Panc1 (cell line): Measurements from ENCODE around the gene C1orf216. TPM values are rescaled to one million over a fixed set of nuclear protein-coding genes. Genes with fewer than 3 reads are reported as not detected.
"Not testable (repeated sequence)": the region's sequence is repeated elsewhere in the genome, so short reads cannot be mapped to it uniquely, and the experiment has no call there.

Source experiments
- ATAC-seq: fragments of 200-7000 bp; cut with Tn5 transposase; 2 replicates; pipeline ENCODE4 v1.9.1; 2020; ENCODE audit warnings: mild to moderate bottlenecking, moderate library complexity
- BruUV-seq: library from RNA; stranded (reverse); fragments of 400-500 nt; replicated peaks from 2 replicates; lab custom pipeline; 2021; lab: Mats Ljungman, UMichigan
- CTCF ChIA-PET: fragments of 300-600 bp; sonication (Branson Sonifier 250); formaldehyde crosslinking; loops from one replicate; lab custom pipeline; 2022; ENCODE audit warnings: antibody characterized with exemption; lab: Charles Lee
- POLR2A ChIA-PET: fragments of 300-600 bp; sonication (Branson Sonifier 250); formaldehyde crosslinking; loops from one replicate; lab custom pipeline; 2022; ENCODE audit warnings: antibody characterized with exemption; lab: Charles Lee
- DNase-seq: peaks from one replicate; pipeline ENCODE4 v3.0.0-alpha.2; 2010; ENCODE audit warnings: low read depth, low spot score
- H3K27ac ChIP-seq: 2 replicates; pipeline ENCODE4 v1.5.1; 2011; ENCODE audit warnings: mild to moderate bottlenecking, low read length, inconsistent platforms
- H3K27me3 ChIP-seq: fragments of 200-500 bp; sonication (Bioruptor generic); 2 replicates; pipeline ENCODE4 v1.6.0; 2014; ENCODE audit warnings: low read length, inconsistent platforms; ENCODE audit not compliant: control insufficient read depth, insufficient read depth
- H3K36me3 ChIP-seq: fragments of 200-500 bp; sonication (Bioruptor generic); 2 replicates; pipeline ENCODE4 v1.5.1; 2014; ENCODE audit warnings: inconsistent platforms, mild to moderate bottlenecking, low read length, moderate library complexity; ENCODE audit not compliant: control insufficient read depth, insufficient read depth
- H3K4me1 ChIP-seq: 2 replicates; pipeline ENCODE4 v1.5.1; 2011; ENCODE audit warnings: inconsistent platforms, mild to moderate bottlenecking, low read length, moderate library complexity; ENCODE audit not compliant: control insufficient read depth, insufficient read depth
- H3K4me3 ChIP-seq, 2 experiments: 2 replicates each; pipeline ENCODE4 v1.5.1; 2011 to 2012; ENCODE audit warnings: low read depth in 2 of 2, low read length in 2 of 2, mild to moderate bottlenecking in 2 of 2, inconsistent platforms in 1 of 2, moderate library complexity in 1 of 2
- H3K9me3 ChIP-seq: fragments of 200-500 bp; sonication (Bioruptor generic); 2 replicates; pipeline ENCODE4 v1.5.1; 2014; ENCODE audit warnings: low read depth, mild to moderate bottlenecking, inconsistent platforms, low read length, moderate library complexity; ENCODE audit not compliant: control insufficient read depth, insufficient read depth
- CTCF ChIP-seq: fragments of 450-650 bp; IDR thresholded peaks from 2 replicates; pipeline ENCODE4 v1.5.1; 2017; ENCODE audit warnings: mild to moderate bottlenecking
- POLR2AphosphoS5 ChIP-seq: IDR thresholded peaks from 2 replicates; pipeline ENCODE4 v1.6.1; 2012; ENCODE audit warnings: mild to moderate bottlenecking, low read depth, low read length, moderate library complexity
- SIN3A ChIP-seq: IDR thresholded peaks from 2 replicates; pipeline ENCODE4 v1.6.1; 2012; ENCODE audit warnings: low read depth, mild to moderate bottlenecking, low read length, moderate library complexity, borderline replicate concordance; ENCODE audit not compliant: insufficient read depth
- TCF7L2 ChIP-seq: IDR thresholded peaks from 2 replicates; pipeline ENCODE4 v1.6.1; 2011; ENCODE audit warnings: mild to moderate bottlenecking, low read depth, low read length, inconsistent platforms
- in situ Hi-C: cut with HindIII; loops from 2 replicates; pipeline ENCODE4 v1.10.0; 2016; ENCODE audit warnings: low sequenced_read_pairs, low pct_unique_long_range_greater_than_20kb
- intact Hi-C: fragments of 100-400 bp; cut with micrococcal nuclease; formaldehyde crosslinking; loops from one replicate; pipeline ENCODE4 v1.10.0; 2022; ENCODE audit not compliant: unreplicated experiment
- total RNA-seq: library from RNA; stranded (reverse); gene quantifications from one replicate; pipeline ENCODE4 v1.2.1, GENCODE V29; 2021; ENCODE audit not compliant: unreplicated experiment
- TF ChIP-seq, protein P1 (sequence below), 2 experiments: IDR thresholded peaks; 2 replicates each; pipeline ENCODE4 v1.6.1; 2011 to 2012; ENCODE audit warnings: low read depth in 2 of 2, control low read depth in 1 of 2, low read length in 1 of 2, mild to moderate bottlenecking in 1 of 2, moderate library complexity in 1 of 2; ENCODE audit not compliant: insufficient read depth in 1 of 2

C1orf216 gene
- total RNA-seq, 1 experiment from 2014 or later: 28.0 TPM

GRCh38 chr1:35714921-35715567 lies 3.6 kb downstream of the C1orf216 start:
- ChIA-PET CTCF (interaction anchor here (0.5 to 1.8 kb wide), 8 partner anchors 8 to 150 kb away, joined by 3 to 9 read pairs (median 4); no protein-coding TSS in a partner anchor), POLR2A (interaction anchor here (0.6 to 1.0 kb wide), 2 partner anchors 17 to 54 kb away, joined by 3 to 4 read pairs; no protein-coding TSS in a partner anchor)
- TF ChIP-seq, protein P1, sequence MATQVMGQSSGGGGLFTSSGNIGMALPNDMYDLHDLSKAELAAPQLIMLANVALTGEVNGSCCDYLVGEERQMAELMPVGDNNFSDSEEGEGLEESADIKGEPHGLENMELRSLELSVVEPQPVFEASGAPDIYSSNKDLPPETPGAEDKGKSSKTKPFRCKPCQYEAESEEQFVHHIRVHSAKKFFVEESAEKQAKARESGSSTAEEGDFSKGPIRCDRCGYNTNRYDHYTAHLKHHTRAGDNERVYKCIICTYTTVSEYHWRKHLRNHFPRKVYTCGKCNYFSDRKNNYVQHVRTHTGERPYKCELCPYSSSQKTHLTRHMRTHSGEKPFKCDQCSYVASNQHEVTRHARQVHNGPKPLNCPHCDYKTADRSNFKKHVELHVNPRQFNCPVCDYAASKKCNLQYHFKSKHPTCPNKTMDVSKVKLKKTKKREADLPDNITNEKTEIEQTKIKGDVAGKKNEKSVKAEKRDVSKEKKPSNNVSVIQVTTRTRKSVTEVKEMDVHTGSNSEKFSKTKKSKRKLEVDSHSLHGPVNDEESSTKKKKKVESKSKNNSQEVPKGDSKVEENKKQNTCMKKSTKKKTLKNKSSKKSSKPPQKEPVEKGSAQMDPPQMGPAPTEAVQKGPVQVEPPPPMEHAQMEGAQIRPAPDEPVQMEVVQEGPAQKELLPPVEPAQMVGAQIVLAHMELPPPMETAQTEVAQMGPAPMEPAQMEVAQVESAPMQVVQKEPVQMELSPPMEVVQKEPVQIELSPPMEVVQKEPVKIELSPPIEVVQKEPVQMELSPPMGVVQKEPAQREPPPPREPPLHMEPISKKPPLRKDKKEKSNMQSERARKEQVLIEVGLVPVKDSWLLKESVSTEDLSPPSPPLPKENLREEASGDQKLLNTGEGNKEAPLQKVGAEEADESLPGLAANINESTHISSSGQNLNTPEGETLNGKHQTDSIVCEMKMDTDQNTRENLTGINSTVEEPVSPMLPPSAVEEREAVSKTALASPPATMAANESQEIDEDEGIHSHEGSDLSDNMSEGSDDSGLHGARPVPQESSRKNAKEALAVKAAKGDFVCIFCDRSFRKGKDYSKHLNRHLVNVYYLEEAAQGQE (IDR thresholded peaks at IDR 0.05; ENCODE audit: insufficient read depth in 1 of 2, low read depth in 2 of 2, low read length in 1 of 2): no peak
- TF ChIP-seq POLR2AphosphoS5 (no peak), SIN3A (no peak), CTCF (no peak), TCF7L2 (no peak)
- ATAC-seq (no peak), DNase-seq (no peak)
- intact Hi-C loops (loop anchor here (5.0 kb wide), 1 partner anchor 73 kb away; the partner anchor contains the start of gene PSMB2), in situ Hi-C loops (no loop called here)
- H3K27me3 ChIP-seq: no peaks in the 10 kb centered on the region
- peaks cover 3% of the 10 kb centered on the region; the same call in 1 of the 2 replicates for H3K36me3 ChIP-seq
- H3K4me1 ChIP-seq: peaks cover 7% of the 10 kb centered on the region
- no TSS peak for BruUV-seq
- no peak overlapping the region for H3K4me3 ChIP-seq
- H3K27ac ChIP-seq: no peak overlapping the region
- H3K9me3 ChIP-seq: no peaks in the 10 kb centered on the region

DNA sequence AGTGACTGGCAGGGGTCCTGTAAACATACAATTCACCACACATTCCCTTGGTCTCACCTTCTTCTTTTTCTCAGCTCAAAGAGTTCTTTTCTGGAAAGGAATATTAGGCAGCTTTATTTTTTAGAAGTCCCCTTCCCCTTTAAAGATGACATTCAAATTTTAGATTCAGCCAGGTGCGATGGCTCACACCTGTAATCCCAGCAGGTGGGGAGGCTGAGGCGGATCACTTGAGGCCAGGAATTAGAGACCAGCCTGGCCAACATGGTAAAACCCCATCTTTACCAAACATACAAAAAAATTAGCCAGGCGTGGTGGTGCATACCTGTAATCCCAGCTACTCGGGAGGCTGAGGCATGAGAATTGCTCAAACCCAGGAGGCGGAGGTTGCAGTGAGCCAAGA lies 7.6 kb downstream of the C1orf216 start:
- POLR2A ChIA-PET: interaction anchor here (0.7 kb wide), 1 partner anchor 94 kb away, joined by 4 read pairs; no protein-coding TSS in a partner anchor
- intact Hi-C loops, in situ Hi-C loops, H3K9me3 ChIP-seq, H3K4me3 ChIP-seq, BruUV-seq, CTCF ChIA-PET, H3K27ac ChIP-seq, H3K27me3 ChIP-seq, H3K4me1 ChIP-seq, ATAC-seq, H3K36me3 ChIP-seq, DNase-seq: not testable (repeated sequence)

- Histone ChIP-seq H3K36me3 (no peaks in the 10 kb centered on the region), H3K9me3 (no peaks in the 10 kb centered on the region), H3K4me1 (no peaks in the 10 kb centered on the region), H3K4me3 (no peak overlapping the region), H3K27ac (no peak overlapping the region), H3K27me3 (no peaks in the 10 kb centered on the region)
- POLR2A ChIA-PET: no interaction called here
- in situ Hi-C loops (no loop called here), intact Hi-C loops (no loop called here)
- no peak for TF ChIP-seq SIN3A
- TF ChIP-seq, protein P1 (IDR thresholded peaks at IDR 0.05; ENCODE audit: insufficient read depth in 1 of 2, low read depth in 2 of 2, low read length in 1 of 2): no peak
- TF ChIP-seq TCF7L2: no peak
- TF ChIP-seq CTCF: no peak
- no peak for TF ChIP-seq POLR2AphosphoS5
- BruUV-seq: no TSS peak
- no peak for DNase-seq
- peak; percentile 19 for ATAC-seq
- CTCF ChIA-PET: no interaction called here
Observed at GRCh38 chr1:35708952-35709351, 9.7 kb downstream of the C1orf216 start.
